ENCODE data around the gene KDM4C.

DNA sequence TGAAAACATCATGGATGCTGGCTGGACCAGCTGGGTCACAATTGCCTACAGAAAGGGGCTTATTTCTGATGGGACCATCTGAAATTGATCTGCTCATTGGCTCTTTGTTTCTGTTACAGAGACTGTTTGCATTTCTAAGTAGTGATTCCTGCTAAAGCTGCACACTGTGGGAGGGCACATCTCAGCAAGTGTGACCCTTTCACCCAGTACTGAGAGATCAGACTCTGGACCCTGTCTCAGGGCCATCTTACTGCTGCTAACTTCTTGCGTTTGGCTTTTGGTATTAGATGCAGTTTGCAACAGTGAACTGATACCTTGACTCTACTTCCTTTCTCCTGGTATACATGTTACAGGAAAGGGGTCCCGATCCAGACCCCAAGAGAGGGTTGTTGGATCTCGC, 24.5 kb upstream of the KDM4C start:
- TF ChIP-seq CTCF (IDR thresholded peaks at IDR 0.05) (no peak), POLR2A (IDR thresholded peaks at IDR 0.05) (no peak)
